GM20000 (cell line): ENCODE results near the gene ARHGAP26.

Experiments
- DNase-seq: peaks from one replicate; pipeline ENCODE4 v3.0.0; 2012; ENCODE audit warnings: low spot score
- CTCF ChIP-seq: IDR thresholded peaks from 2 replicates; pipeline ENCODE4 v1.5.1; 2012; ENCODE audit warnings: mild to moderate bottlenecking, control low read depth; ENCODE audit errors: extremely low read depth, missing control alignments

Gene ARHGAP26

DNA sequence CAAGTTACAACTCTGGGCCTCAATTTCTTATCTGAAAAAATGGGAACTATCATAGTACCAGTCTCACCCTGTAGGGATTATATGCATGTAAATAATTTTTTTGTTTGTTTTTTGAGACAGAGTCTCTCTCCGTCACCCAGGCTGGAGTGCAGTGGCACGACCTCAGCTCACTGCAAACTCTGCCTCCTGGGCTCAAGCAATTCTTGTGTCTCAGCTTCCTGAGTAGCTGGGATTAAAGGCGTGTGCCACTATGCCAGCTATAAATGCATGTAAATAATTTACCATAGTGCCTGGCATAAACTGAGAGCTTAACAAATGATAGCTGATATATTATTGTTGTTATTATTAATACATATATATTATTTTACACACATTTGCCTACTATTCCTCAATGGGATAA, 3.0 kb upstream of the ARHGAP26 start:
- DNase-seq = no peak
- TF ChIP-seq CTCF = no peak

GRCh38 chr5:142767911-142768310, 2.3 kb upstream of the ARHGAP26 start:
- no peak for TF ChIP-seq CTCF
- no peak for DNase-seq

DNA sequence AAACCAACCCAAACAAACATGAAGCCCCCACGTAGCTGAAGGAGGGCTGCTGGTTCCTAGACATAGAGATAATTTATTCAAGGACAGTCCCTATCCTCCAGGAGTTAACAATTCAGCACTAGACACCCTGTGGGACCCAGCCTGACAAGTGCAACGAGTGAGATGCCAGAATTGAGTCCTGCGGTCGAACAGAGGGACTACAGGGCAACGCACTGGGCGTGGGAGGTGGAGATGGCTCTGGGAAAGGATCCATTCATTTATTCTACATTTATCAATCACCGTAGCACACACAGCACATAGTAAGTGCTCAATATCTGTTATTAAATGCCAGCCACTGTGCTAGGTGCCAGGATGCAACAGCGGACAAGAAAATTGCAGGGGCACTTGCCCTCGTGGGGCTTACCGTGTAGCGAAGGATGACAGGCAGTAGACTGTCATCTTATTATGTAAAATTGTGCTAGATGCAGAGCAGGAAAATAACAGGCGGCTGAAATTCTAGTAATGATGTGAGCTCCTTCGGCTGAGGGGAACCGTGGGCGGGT, 855 bp upstream of the ARHGAP26 start:
- no peak for DNase-seq
- no peak for TF ChIP-seq CTCF

DNA sequence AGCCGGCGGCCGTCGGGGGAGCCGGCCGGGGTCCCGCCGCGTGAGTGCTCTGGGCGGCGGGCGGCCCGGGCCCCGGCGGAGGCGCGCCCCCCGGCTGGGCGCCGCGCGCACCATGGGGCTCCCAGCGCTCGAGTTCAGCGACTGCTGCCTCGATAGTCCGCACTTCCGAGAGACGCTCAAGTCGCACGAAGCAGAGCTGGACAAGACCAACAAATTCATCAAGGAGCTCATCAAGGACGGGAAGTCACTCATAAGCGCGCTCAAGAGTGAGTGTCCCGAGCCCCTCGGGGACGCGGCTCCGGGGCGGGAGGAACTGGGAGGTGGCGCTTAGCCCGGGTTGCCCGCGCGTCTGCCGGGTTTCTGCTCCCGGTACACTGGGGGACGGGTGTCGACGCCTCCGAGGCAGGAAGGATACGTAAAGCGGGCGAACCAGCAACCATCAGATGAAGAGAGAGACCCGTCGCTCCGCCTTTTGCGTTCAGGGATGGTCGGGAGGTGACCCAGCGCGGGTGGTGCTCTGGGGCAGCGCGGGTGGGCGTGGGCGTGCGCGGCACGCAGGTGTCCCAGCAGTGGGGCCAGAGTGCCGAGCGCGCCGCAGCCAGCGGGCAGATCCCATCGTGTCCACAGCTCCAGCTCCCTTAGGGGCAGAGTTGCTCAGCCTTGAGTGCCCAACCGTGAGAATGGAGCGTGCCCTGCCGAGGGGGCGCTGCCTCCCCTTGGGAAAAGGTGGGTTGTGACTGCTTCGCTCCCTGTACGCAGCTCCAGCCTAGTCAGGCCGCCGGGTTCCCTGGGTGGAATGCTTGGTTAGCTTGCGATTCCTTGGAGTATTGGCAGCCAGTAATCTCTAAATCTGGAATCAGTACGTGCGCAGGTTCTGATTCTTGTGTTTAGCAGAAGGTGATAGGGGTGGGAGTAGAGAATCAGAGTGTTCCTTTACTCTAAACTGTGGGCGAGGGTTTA, 753 bp downstream of the ARHGAP26 start:
- DNase-seq = peak; percentile 58

GRCh38 chr5:142771666-142772065, 1.5 kb downstream of the ARHGAP26 start:
- TF ChIP-seq CTCF = no peak
- DNase-seq = no peak

More for the DNA sequence above, 753 bp downstream of the ARHGAP26 start:
- TF ChIP-seq CTCF = no peak

DNA sequence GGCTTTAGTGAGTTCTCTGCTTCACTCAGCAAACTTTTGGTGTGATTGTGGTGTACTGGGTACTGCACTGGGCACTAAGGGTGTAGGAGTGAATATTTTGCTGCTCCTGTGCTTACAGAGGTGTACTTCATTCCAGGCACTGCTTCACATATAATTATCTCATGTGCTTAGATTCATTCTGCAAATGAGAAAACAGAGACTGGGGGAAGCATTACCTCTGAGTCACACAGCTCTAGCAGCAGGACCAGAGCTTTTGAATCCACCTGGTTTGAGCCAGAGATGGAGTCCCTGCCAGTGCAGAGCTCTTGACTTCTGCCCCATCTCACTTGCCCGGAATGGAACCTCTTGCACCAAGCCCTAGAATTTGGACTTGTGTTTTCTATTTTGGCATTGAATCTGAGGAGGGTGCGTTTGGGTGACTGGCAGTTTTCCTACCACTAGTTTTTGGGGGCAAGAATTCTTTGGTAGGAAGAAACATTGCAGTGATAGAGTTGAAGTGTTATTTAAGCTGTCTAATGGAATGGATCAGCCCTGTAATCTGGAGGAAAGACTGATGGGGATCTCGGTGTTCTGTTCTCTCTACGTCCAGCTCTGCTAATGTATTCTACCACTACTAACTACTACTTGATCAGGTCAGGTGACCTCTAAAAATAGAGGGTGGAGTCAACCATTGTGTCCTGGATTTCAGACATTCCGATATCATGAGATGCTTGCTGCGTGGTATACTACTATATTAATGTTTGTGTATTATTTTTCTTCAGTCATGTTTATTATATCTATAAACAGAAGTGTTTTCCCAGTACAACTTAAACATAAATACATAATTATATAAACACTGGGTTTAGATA, 2.5 kb downstream of the ARHGAP26 start:
- no peak for TF ChIP-seq CTCF
- no peak for DNase-seq
